ENCODE results near the gene LIN37.
A peak's percentile ranks its signal among the peaks of the same experiment; 100 is the strongest.

Gene LIN37

DNA sequence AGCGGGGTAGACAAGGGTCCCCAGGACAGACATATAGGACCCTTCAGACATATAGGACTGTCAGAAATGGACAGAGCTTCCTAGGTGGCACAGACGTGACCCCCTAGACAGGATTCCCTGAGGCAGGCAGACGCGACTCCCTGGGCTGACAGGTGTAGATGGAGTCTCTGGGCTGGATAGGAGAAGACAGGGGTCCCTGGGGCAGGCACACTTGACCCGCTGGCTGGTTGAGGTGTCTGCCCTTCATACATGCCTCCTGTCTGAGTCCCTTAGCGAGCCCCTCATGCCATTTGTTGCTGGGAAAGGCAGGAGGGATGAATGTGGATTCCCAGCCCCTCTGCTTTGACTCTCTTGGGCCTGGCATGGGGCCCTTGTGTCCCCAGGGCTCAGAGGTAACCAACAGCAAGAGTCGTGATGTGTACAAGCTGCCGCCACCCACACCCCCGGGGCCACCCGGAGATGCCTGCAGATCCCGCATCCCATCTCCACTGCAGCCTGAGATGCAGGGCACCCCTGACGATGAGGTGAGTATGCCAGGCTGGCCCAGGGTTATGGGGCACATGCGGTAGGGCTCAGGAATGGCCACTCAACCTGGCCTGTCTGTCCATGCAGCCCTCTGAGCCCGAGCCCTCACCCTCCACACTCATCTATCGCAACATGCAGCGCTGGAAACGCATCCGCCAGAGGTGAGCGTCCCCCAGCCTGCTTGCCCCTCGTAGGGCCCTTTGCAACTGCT is 5.4 kb downstream of the LIN37 start:
- Histone ChIP-seq H3K18ac (ENCODE audit: low read length) (peak overlapping the region; percentile 8), H4K8ac (ENCODE audit: low read depth, low read length) (no peak overlapping the region), H2BK5ac (ENCODE audit: low read length) (no peak overlapping the region), H3K36me3 (replicated peaks in 1 of 2; ENCODE audit: control insufficient read depth in 2 of 2, insufficient read depth in 2 of 2, low read length in 2 of 2) (peaks cover 7 to 27% of the 10 kb centered on the region in 2 donors), H3K79me1 (ENCODE audit: low read depth, low read length) (peaks cover 7% of the 10 kb centered on the region), H3K4ac (ENCODE audit: low read length) (no peak overlapping the region), H3K27me3 (ENCODE audit: control insufficient read depth in 3 of 3, insufficient read depth in 3 of 3, low read depth in 1 of 3, low read length in 3 of 3) (peaks cover 0 to 13% (median 3%) of the 10 kb centered on the region in 3 experiments), H3K27ac (replicated peaks; ENCODE audit: low read length) (no peak overlapping the region), H3K23ac (ENCODE audit: low read depth, low read length, poor library complexity) (no peak overlapping the region), H3K4me3 (ENCODE audit: low read length in 2 of 2) (no peak overlapping the region), H2BK120ac (ENCODE audit: low read depth, low read length) (no peak overlapping the region), H3K4me1 (ENCODE audit: control insufficient read depth in 2 of 2, insufficient read depth in 1 of 2, low read depth in 1 of 2, low read length in 2 of 2) (peaks cover 8 to 21% of the 10 kb centered on the region in 2 donors), H2AK5ac (ENCODE audit: low read depth, low read length) (peak overlapping the region; percentile 46), H2BK15ac (ENCODE audit: low read length) (no peak overlapping the region), H3K14ac (ENCODE audit: low read length) (no peak overlapping the region), H4K91ac (ENCODE audit: low read depth, low read length, poor library complexity) (no peak overlapping the region), H2BK12ac (ENCODE audit: low read length) (no peak overlapping the region), H3K9ac (ENCODE audit: low read depth, low read length, poor library complexity) (peak overlapping the region; percentile 21), H3K4me2 (ENCODE audit: insufficient read depth, low read length, poor library complexity, severe bottlenecking) (no peak overlapping the region), H3K9me3 (replicated peaks in 1 of 2; ENCODE audit: control insufficient read depth in 2 of 2, insufficient read depth in 1 of 2, low read depth in 1 of 2, low read length in 2 of 2) (no peaks in the 10 kb centered on the region), H2AFZ (ENCODE audit: low read length) (no peak overlapping the region)
- no peak for DNase-seq (ENCODE audit: low spot score)
- no CpG with 5 or more reads among the region's 20 CpGs for WGBS, 2 donors (ENCODE audit: extremely low coverage in 2 of 2, insufficient read length in 2 of 2, insufficient replicate concordance in 1 of 2)

DNA sequence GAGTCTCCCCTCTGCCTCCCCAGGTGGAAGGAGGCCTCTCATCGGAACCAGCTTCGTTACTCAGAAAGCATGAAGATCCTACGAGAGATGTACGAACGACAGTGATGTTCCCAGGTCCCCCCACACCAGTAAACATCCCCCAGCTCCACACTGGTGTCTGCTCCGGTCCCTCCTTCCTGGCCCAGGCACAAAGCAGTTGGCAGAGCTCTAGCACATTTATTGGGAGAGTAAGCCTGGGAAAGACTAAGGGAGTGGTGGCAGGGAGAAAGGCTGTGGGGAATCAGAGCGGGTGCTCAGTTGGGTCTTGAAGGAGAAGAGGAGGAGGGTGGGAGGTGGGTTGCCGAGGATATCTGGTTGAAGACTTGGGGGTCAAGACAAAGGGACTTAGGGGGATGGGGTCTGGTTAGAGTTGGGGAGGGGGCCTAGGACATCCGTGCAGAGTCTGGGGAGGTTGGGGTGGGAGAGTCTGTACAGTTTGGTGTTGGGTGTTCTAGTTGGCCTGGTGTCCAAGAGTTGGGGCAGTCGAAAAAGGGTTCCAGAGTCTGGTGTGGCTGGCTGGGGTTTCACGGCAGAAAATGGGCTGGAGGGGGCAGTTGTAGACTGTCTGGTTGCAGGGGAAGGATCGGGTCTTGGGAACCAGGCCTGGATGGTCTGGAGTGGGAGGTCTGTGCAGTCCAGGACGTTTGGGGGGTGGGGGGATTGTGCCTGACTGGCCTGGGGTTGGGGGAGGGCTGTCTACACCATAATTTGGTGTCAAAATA is 6.2 kb downstream of the LIN37 start:
- no peak overlapping the region for H2BK12ac ChIP-seq (ENCODE audit: low read length)

DNA sequence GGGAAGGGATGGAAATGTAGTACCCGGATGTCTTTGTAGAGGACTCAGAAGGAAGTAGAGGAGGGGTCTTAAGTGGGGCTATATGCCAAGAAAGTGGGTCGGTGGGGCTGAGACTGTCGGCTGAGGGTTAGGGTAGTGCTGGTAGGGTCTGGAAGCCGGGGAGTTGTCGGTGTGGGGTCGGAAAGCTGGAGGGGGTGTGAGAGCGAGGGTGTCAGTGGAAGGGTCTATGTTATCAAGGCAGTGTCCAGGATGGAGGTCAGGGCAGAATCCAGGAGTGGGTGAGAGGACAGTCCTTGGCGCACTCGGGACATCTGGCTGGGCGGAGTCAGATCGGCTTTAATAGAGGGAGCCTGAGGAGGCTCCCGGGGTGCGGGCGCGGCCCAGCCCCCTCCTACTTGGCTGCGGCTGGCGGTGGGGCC is 6.8 kb downstream of the LIN37 start:
- peaks cover 17% of the 10 kb centered on the region for H3K79me1 ChIP-seq (ENCODE audit: low read depth, low read length)
- H3K36me3 ChIP-seq (replicated peaks in 1 of 2; ENCODE audit: control insufficient read depth in 2 of 2, insufficient read depth in 2 of 2, low read length in 2 of 2): peaks cover 14 to 39% of the 10 kb centered on the region in 2 donors
- H2BK12ac ChIP-seq (ENCODE audit: low read length): no peak overlapping the region
- H3K18ac ChIP-seq (ENCODE audit: low read length): peak overlapping the region; percentile 96
- no peak overlapping the region for H2BK5ac ChIP-seq (ENCODE audit: low read length)
- no peak overlapping the region for H3K4ac ChIP-seq (ENCODE audit: low read length)
- no peak overlapping the region for H2AFZ ChIP-seq (ENCODE audit: low read length)
- peaks cover 0 to 13% (median 3%) of the 10 kb centered on the region in 3 experiments for H3K27me3 ChIP-seq (ENCODE audit: control insufficient read depth in 3 of 3, insufficient read depth in 3 of 3, low read depth in 1 of 3, low read length in 3 of 3)
- no peak for DNase-seq (ENCODE audit: low spot score)
- WGBS, 2 donors (ENCODE audit: extremely low coverage in 2 of 2, insufficient read length in 2 of 2, insufficient replicate concordance in 1 of 2): no CpG with 5 or more reads among the region's 17 CpGs
- H3K4me3 ChIP-seq (ENCODE audit: low read length in 2 of 2): peak overlapping the region in 1 of 2 donors; percentile 70
- H3K9me3 ChIP-seq (replicated peaks in 1 of 2; ENCODE audit: control insufficient read depth in 2 of 2, insufficient read depth in 1 of 2, low read depth in 1 of 2, low read length in 2 of 2): no peaks in the 10 kb centered on the region
- peak overlapping the region; percentile 98 for H2AK5ac ChIP-seq (ENCODE audit: low read depth, low read length)
- no peak overlapping the region for H2BK15ac ChIP-seq (ENCODE audit: low read length)
- H3K9ac ChIP-seq (ENCODE audit: low read depth, low read length, poor library complexity): peak overlapping the region; percentile 86
- peak overlapping the region; percentile 31 for H3K14ac ChIP-seq (ENCODE audit: low read length)
- no peak overlapping the region for H2BK120ac ChIP-seq (ENCODE audit: low read depth, low read length)
- peak overlapping the region; percentile 43 for H4K8ac ChIP-seq (ENCODE audit: low read depth, low read length)
- no peak overlapping the region for H3K27ac ChIP-seq (replicated peaks; ENCODE audit: low read length)
- peaks cover 12 to 24% of the 10 kb centered on the region in 2 donors for H3K4me1 ChIP-seq (ENCODE audit: control insufficient read depth in 2 of 2, insufficient read depth in 1 of 2, low read depth in 1 of 2, low read length in 2 of 2)
- H3K23ac ChIP-seq (ENCODE audit: low read depth, low read length, poor library complexity): peak overlapping the region; percentile 73
- H3K4me2 ChIP-seq (ENCODE audit: insufficient read depth, low read length, poor library complexity, severe bottlenecking): peak overlapping the region; percentile 49
- peak overlapping the region; percentile 43 for H4K91ac ChIP-seq (ENCODE audit: low read depth, low read length, poor library complexity)

More for the DNA sequence above, 6.2 kb downstream of the LIN37 start:
- H3K9me3 ChIP-seq (replicated peaks in 1 of 2; ENCODE audit: control insufficient read depth in 2 of 2, insufficient read depth in 1 of 2, low read depth in 1 of 2, low read length in 2 of 2): no peaks in the 10 kb centered on the region
- H2BK15ac ChIP-seq (ENCODE audit: low read length): no peak overlapping the region
- H3K18ac ChIP-seq (ENCODE audit: low read length): peak overlapping the region; percentile 8
- H4K8ac ChIP-seq (ENCODE audit: low read depth, low read length): no peak overlapping the region
- no CpG with 5 or more reads among the region's 13 CpGs for WGBS, 2 donors (ENCODE audit: extremely low coverage in 2 of 2, insufficient read length in 2 of 2, insufficient replicate concordance in 1 of 2)
- H3K79me1 ChIP-seq (ENCODE audit: low read depth, low read length): peaks cover 14% of the 10 kb centered on the region
- peaks cover 0 to 13% (median 3%) of the 10 kb centered on the region in 3 experiments for H3K27me3 ChIP-seq (ENCODE audit: control insufficient read depth in 3 of 3, insufficient read depth in 3 of 3, low read depth in 1 of 3, low read length in 3 of 3)
- H2BK5ac ChIP-seq (ENCODE audit: low read length): no peak overlapping the region
- no peak overlapping the region for H3K23ac ChIP-seq (ENCODE audit: low read depth, low read length, poor library complexity)
- peaks cover 12 to 24% of the 10 kb centered on the region in 2 donors for H3K4me1 ChIP-seq (ENCODE audit: control insufficient read depth in 2 of 2, insufficient read depth in 1 of 2, low read depth in 1 of 2, low read length in 2 of 2)
- no peak for DNase-seq (ENCODE audit: low spot score)
- H3K14ac ChIP-seq (ENCODE audit: low read length): no peak overlapping the region
- no peak overlapping the region for H4K91ac ChIP-seq (ENCODE audit: low read depth, low read length, poor library complexity)
- H2AK5ac ChIP-seq (ENCODE audit: low read depth, low read length): peak overlapping the region; percentile 46
- H3K4me2 ChIP-seq (ENCODE audit: insufficient read depth, low read length, poor library complexity, severe bottlenecking): no peak overlapping the region
- no peak overlapping the region for H3K4ac ChIP-seq (ENCODE audit: low read length)
- H2BK120ac ChIP-seq (ENCODE audit: low read depth, low read length): no peak overlapping the region
- no peak overlapping the region for H2AFZ ChIP-seq (ENCODE audit: low read length)
- H3K4me3 ChIP-seq (ENCODE audit: low read length in 2 of 2): no peak overlapping the region
- no peak overlapping the region for H3K27ac ChIP-seq (replicated peaks; ENCODE audit: low read length)
- peak overlapping the region; percentile 21 for H3K9ac ChIP-seq (ENCODE audit: low read depth, low read length, poor library complexity)
- peaks cover 10 to 33% of the 10 kb centered on the region in 2 donors for H3K36me3 ChIP-seq (replicated peaks in 1 of 2; ENCODE audit: control insufficient read depth in 2 of 2, insufficient read depth in 2 of 2, low read length in 2 of 2)
